NCI-H187 treated with DMSO at 0.1 percent for 48 hours (cell line): ENCODE results near the gene EZR.
A peak's percentile ranks its signal among the peaks of the same experiment; 100 is the strongest.

Experiments
- DNase-seq: peaks from one replicate; lab custom pipeline; 2025; lab: John Stamatoyannopoulos, UW

EZR gene

GRCh38 chr6:158817728-158818580 lies 1.2 kb downstream of the EZR start:
- no peak for DNase-seq

DNA sequence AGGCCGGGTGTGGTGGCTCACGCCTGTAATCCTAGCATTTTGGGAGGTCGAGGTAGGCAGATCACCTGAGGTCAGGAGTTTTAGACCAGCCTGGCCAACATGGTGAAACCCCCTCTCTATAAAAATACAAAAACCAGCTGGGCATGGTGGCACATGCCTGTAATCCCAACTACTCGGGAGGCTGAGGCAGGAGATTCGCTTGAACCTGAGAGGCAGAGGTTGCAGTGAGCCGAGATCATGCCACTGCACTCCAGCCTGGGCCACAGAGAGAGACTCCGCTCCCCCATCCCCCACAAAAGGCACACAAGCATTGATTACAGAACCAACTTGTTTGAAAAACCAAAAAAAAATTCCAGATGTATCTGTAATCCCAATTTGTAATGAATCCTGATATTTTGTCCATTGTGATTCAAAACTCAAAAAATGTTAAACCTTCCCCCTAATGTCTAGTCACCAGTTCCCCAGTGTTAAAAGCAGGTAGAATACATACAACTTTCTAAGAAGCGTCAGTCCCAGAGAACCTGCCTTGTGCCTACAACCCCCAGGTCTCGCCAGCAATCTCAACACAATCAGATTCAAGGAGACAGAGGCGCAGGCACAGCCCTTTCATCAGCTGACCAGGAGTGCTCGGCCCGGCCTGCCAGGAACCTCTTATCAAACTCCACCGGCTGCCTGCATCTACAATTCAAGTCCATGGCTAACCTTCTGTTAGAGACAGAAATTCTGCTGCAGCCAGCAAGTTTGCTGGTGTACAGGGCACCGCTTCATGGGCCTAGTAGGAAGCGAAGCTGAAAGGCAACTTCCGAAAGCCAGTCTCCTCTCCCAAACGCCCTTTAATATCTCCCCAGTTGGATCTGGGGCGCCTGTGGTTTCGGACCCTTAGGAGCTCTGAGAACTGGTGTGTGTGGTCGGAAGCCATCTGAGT lies 2.1 kb downstream of the EZR start:
- no peak for DNase-seq

DNA sequence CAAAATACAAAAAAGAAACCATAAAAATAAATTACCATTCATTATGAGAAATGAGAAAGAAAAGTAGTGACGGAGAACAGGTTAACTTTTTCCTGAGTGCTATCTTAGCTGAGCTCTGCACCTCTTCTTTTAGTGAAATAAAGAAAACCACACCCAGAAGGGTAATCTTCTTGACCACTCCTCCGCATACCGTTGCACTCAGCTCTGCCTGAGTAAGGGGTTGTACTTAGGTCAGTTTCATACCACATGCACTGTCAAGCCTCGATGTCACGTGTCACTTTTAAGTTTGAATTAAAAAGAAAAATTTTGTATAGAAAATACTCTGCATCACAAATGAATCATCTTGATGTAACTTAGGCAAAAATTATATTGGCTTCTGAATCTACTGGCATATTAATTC lies 2.8 kb downstream of the EZR start:
- DNase-seq, result no peak

GRCh38 chr6:158815907-158816306 lies 3.3 kb downstream of the EZR start:
- no peak for DNase-seq

DNA sequence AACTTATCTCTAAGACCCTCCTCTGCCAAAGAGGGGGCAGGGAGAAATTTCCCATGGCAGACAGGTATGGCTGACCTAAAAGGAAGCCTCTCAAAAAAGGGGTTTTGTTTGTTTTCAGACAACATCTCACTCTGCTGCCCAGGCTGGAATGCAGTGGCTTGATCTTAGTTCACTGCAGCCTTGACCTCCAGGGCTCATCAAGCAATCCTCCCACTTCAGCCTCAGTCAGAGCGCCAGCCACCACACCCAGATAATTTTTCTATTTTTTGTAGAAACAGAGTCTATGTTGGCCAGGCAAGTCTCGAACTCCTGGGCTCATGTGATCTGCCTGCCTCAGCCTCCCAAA lies 3.8 kb downstream of the EZR start:
- no peak for DNase-seq

DNA sequence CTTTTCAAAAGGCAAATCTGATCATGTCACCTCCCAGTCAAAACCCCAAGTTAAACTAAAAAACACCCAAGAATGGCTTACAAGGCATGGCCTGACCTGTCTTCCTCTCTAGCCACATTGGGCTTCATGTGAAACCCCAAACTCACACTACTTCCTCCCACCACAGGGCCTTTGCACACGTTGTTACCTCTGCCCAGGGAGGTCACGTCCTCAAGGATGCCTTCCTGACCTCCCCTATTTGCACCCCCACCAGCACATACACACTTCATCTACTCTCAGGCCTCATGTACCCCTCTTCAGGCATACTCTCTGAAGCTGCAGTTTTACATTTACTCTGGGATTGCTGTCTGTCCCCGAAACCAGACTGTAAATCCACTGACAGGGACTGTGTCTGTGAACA lies 6.1 kb downstream of the EZR start:
- no peak for DNase-seq

- no peak for DNase-seq
These were observed 6.6 kb downstream of the EZR start for GRCh38 chr6:158812611-158813010.

- DNase-seq, result no peak
These were observed 8.7 kb downstream of the EZR start for GRCh38 chr6:158810155-158811095.

DNA sequence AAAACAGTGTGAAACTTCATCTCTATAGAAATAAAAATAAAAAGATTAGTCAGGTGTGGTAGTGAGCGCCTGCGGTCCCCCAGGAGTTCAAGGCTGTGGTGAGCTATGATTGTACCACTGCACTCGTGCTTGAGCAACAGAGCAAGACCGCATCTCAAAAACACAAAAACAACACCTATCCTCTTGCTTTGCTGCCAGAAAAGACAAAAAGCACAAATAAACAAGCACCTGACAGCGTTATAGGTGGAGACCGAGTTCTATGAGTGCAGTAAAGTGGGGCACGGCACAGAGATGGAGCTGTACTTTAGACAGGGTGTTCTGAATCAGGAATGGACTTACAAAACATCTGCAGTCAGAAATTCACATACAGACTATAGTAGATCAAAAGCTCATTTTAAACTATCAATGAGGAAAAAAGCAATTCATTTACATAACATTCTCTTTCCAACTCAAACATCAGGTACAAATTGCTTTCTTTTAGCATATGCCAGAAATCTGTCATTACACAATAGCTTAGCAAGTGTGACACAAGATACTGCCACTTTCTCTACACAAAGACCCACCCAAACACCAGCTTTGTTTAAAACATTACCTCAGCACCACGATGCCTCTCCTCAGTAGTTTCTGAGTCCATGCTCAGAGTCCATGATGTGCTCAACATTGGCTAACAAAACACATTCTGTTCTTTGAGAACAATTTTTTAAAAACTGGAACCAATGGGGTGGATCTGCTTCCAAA lies 10.1 kb downstream of the EZR start:
- no peak for DNase-seq

GRCh38 chr6:158808442-158808833 lies 10.7 kb downstream of the EZR start:
- no peak for DNase-seq

DNA sequence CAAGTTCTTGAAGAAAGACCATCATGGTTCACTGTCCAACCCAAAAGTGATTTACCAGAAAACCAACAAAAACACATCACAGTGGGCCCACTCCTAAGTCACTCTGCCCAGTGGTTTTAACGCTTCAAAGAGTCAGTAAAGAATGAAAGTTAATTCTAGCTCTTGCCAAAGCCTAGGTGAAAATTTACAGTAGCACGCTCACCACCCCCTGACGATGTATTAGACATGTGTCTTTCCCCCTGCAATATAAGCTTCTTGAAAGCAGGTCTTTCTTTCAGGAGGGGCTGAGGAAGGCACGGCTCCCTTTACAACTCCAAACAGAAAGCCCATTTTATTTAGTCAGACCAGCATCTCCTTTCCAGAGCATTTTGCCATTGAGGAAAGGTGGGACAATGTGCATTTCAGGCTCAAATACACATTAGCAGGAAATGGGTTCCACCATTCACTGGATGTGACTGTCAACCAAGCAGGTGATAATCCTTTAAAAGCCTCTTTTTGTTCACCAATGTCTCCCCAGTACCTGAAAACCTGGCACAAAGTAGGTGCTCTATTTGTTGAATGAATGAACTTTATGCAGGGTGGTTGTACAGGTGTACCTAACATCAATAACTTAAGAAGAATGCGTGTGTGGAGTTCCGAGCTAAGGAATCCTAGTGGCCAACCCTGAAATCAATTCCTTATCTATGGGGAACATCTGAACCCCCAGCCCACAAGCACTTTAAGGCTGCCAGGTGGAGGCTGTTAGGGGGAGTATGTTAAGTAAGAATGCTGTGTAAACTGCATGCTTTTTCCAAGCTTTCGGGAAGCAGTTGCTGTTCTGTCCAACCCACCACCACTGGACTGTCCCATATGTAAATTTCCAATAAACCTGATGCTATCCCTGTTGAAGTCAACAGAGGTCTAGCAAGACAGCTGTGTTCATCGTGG lies 11.4 kb downstream of the EZR start:
- DNase-seq, result no peak

DNA sequence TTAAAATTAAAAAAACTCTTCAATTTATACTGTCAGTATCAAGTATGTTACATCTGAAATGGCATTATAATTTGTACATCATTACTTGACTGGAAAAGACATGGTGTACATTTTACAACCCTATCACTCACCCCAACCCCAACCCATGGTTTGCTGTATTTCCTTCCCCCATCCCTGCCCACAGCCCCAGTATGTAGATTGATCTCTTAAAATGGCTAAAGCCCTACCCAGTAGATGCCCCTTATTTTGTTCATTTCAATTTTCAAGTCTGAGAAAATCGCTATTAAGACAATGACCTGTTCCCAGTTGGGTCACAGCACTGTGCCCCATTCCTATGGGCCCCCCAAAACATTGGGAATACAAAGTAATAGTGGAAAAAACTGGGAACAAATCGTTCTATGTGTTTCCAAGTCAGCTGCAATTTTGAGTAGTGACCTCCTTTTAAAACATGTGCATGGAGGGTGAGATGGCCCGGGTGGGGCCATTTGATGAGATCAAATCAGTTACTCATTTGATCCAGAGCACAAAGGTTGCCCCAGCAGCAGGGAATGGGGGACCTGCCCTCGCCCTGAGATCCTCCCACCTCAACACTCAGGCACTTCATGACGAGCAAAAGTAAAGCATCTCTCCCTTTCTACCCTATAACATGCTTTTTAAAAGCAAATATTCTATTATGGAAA lies 13.3 kb downstream of the EZR start:
- DNase-seq, result no peak

GRCh38 chr6:158804207-158804606 lies 15.0 kb downstream of the EZR start:
- no peak for DNase-seq

DNA sequence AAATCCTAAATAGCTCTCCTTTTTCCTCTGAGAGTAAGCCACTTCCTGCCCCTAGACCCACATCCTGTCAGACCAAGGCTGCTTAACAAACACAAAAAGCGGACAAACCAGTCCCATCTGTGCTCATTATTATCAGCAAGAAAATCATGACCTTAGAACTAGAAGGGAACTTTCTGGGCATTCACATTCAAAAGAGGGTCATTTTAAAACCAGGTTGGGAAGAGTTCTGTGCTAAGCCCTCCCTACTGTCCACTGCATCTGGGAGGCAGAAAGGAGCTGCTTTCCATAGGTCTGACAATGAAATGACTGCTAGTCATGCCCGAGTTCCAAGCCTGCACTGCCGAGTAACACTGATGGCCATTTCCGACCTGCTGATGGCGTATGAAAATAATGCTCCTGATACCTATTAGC lies 15.4 kb downstream of the EZR start:
- no peak for DNase-seq

- no peak for DNase-seq
These were observed 17.4 kb downstream of the EZR start for GRCh38 chr6:158801655-158802294.

DNA sequence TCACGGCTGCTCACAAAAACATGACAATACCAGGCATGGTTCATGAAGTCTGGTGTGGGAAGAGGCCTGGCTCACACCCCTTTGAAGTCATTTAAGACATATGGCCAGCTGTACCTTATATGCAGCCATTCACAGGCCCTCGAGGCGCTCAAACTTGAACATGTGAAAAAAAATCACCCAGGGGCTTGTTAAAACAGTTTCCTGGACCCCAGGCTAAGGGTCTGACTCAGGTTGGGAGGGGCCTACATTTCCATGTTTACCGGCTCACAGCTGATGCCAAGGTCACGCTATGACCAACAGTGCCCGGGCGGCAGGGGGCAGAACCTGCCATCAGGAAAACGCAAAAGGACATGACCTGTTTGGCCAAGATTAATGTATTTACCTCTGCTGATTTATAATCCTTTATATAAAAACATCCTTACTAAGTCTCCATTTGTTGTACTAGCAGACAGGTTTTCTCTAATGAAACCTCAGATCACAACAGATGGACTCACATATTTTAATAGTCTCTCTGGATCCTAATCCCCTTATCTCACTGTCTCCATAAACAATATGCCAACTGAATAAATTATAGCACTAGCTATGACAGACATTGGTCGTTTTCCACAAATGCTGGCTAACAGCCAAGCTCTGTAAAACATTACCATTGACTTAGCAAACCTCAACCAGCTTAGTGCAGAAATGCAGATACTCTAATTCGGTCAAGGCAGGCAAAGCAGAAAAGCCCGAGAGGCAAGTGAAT lies 19.9 kb downstream of the EZR start:
- peak; percentile 9 for DNase-seq

DNA sequence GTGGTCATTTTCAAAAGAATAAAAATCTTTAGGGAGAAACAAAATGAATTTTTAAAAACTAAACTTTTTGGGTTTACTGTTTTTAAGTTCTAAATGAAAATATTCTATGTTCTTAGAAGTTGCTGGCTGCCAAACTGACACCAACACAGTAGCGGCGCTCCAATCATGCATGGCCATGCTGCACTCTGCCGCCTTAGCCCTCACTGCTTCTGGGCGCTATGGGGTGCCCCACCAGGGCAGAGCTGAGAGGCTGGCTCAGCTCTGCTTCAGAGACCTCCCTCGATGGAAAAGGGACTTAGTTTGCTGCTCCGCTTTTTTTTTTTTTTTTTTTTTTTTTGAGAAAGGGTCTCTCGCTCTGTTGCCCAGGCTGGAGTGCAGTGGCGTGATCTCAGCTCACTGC lies 20.9 kb downstream of the EZR start:
- no peak for DNase-seq
